ENCODE data around the gene LRRC71. TPM values are rescaled to one million over a fixed set of nuclear protein-coding genes. Genes with fewer than 3 reads are reported as not detected.

Gene LRRC71
- total and polyA plus RNA-seq, 2 of the 4 experiments (the other 2 are of a cell fraction) = 0.50 TPM; not detected in 1

GRCh38 chr1:156942576-156942975 lies 22.1 kb downstream of the LRRC71 start:
- no peak overlapping the region for H3K9ac ChIP-seq (ENCODE audit: low read depth, low read length)
- H3K9me1 ChIP-seq (ENCODE audit: insufficient read depth, low read length) = peaks cover 23% of the 10 kb centered on the region
- H3K4ac ChIP-seq (ENCODE audit: low read depth, low read length) = no peak overlapping the region
- no TSS peak for BruUV-seq (replicated peaks)
- H2BK20ac ChIP-seq (ENCODE audit: low read depth, low read length) = no peak overlapping the region
- H3K14ac ChIP-seq (replicated peaks; ENCODE audit: low read depth, low read length) = no peak overlapping the region
- no peak overlapping the region for H2BK15ac ChIP-seq (ENCODE audit: low read depth, low read length)
- intact Hi-C loops (cut with micrococcal nuclease) (no loop called here), dilution Hi-C loops (cut with HindIII; ENCODE audit: low sequenced_read_pairs, unreplicated experiment) (no loop called here), in situ Hi-C loops (cut with MboI; ENCODE audit: low sequenced_read_pairs) (no loop called here)
- no peaks in the 10 kb centered on the region for H3K9me3 ChIP-seq (ENCODE audit: control insufficient read depth, insufficient read depth, low read length)
- H2BK5ac ChIP-seq (ENCODE audit: low read depth, low read length, poor library complexity, severe bottlenecking) = no peak overlapping the region
- H3K27me3 ChIP-seq (ENCODE audit: control insufficient read depth, insufficient read depth, low read length) = no peaks in the 10 kb centered on the region
- H4K91ac ChIP-seq (ENCODE audit: insufficient read depth, low read depth, low read length) = no peak overlapping the region
- H4K5ac ChIP-seq (ENCODE audit: low read depth, low read length) = no peak overlapping the region
- no peak overlapping the region for H3K4me3 ChIP-seq (ENCODE audit: insufficient read depth, low read depth, low read length)
- ATAC-seq (ENCODE audit: low read depth) (no peak), DNase-seq (no peak)
- no peak overlapping the region for H2AK9ac ChIP-seq (replicated peaks; ENCODE audit: low read depth, low read length, poor library complexity)
- H3K79me1 ChIP-seq (ENCODE audit: low read depth in 1 of 2, low read length in 2 of 2) = no peaks in the 10 kb centered on the region
- no peak overlapping the region for H3K56ac ChIP-seq (ENCODE audit: extremely low read depth, insufficient read depth, low read length)
- H3K36me3 ChIP-seq (ENCODE audit: control insufficient read depth, insufficient read depth, low read length) = peaks cover 87% of the 10 kb centered on the region
- ChIA-PET CTCF (no interaction called here), POLR2A (ENCODE audit: unreplicated experiment) (no interaction called here)
- no CpG with 5 or more reads among the region's 7 CpGs for WGBS, 2 experiments (ENCODE audit: extremely low coverage in 2 of 2, insufficient read length in 1 of 2)
- TF ChIP-seq ELK1 (IDR thresholded peaks at IDR 0.05; ENCODE audit: borderline replicate concordance, low read depth, low read length) (no peak), SMC3 (IDR thresholded peaks at IDR 0.05; ENCODE audit: low read depth, low read length) (no peak), BHLHE40 (IDR thresholded peaks at IDR 0.05; ENCODE audit: low read depth, low read length) (no peak), MXI1 (IDR thresholded peaks at IDR 0.05; ENCODE audit: borderline replicate concordance, low read depth, low read length) (no peak), USF2 (IDR thresholded peaks at IDR 0.05; ENCODE audit: low read depth, low read length) (no peak), CTCF (conservative IDR thresholded peaks at IDR 0.05; ENCODE audit: low read depth, low read length) (no peak), CEBPB (IDR thresholded peaks at IDR 0.05; ENCODE audit: low read depth, low read length) (no peak), RCOR1 (IDR thresholded peaks at IDR 0.05; ENCODE audit: insufficient replicate concordance, low read length) (no peak)
- H3K23ac ChIP-seq (ENCODE audit: low read depth, low read length) = no peak overlapping the region
- no peak overlapping the region for H3K27ac ChIP-seq (ENCODE audit: insufficient read depth, low read length)
- H4K20me1 ChIP-seq (ENCODE audit: insufficient read depth, low read length) = no peaks in the 10 kb centered on the region; the same call in 1 of the 2 replicates
- H2BK120ac ChIP-seq (ENCODE audit: low read depth, low read length) = no peak overlapping the region
- no peak overlapping the region for H3K18ac ChIP-seq (ENCODE audit: low read depth, low read length)
- H4K8ac ChIP-seq (ENCODE audit: low read depth in 2 of 2, low read length in 2 of 2) = no peak overlapping the region
- no peak overlapping the region for H3K4me2 ChIP-seq (ENCODE audit: low read depth, low read length)
- H2AFZ ChIP-seq (replicated peaks; ENCODE audit: low read length, poor library complexity) = no peak overlapping the region
- no peaks in the 10 kb centered on the region for H3K4me1 ChIP-seq (ENCODE audit: control insufficient read depth, insufficient read depth, low read length)
- H2AK5ac ChIP-seq (ENCODE audit: low read depth, low read length) = no peak overlapping the region

All from IMR-90 (cell line).